ENCODE measurements around the gene LAMA2.

- TF ChIP-seq CTCF (IDR thresholded peaks at IDR 0.05; ENCODE audit: low read length) = no peak
- TF ChIP-seq EZH2phosphoT487 (IDR thresholded peaks at IDR 0.05; ENCODE audit: low read length) = no peak
- TF ChIP-seq EZH2 (optimal IDR thresholded peaks at IDR 0.05; ENCODE audit: low read depth, low read length) = no peak
Measured at GRCh38 chr6:129134535-129134934, 251.6 kb downstream of the LAMA2 start.
